ENCODE results near the gene SMAD2. TPM values are rescaled to one million over a fixed set of nuclear protein-coding genes. Genes with fewer than 3 reads are reported as not detected.

Gene SMAD2
- polyA plus RNA-seq, 1 donor (not counting 4 experiments of a cell fraction or from before 2014, with no cell fraction given), result 87.1 TPM

DNA sequence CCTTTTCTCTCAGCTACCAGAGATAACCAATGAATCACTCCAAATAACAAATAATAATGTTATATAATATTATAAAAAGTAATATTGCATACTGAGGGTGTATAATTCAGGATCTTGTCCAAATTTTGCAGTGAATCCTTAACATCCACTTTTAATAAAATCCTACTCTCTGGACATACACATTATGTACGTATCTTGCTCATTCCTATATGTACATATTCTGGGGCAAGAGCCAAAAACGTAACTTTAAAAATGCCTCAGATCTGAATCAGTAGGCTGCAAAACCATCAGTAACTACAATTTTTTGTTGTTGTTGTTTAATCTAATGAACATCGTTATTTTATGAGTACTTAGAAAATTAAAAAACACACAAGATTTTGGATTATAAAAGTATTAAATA, 65.3 kb downstream of the SMAD2 start:
- no peak for FAIRE-seq
- no peaks in the 10 kb centered on the region for H3K4me1 ChIP-seq (ENCODE audit: control insufficient read depth, extremely low read depth, insufficient read depth, low read length)

DNA sequence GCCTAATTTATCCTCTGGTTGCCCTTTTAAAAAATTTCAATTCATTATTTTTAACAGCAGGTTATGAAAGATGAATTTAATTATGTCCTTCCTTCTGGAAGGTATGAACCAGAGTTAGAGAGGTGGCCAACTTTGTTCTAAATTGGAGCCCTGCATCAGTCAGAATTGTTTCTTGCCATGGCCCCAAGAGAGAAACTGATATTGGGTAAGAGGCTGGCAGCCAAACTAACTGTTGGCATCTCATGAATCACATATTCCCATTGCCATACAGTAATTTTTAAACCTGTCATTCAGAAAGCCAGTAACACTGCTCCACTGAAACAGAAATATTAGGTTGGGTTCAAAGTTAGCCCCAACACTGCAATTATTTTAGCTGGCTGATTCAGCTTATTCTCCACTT, 67.4 kb downstream of the SMAD2 start:
- Histone ChIP-seq H3K9me3 (ENCODE audit: control insufficient read depth, low read depth, low read length) (no peaks in the 10 kb centered on the region), H3K27me3 (ENCODE audit: control insufficient read depth, extremely low read depth, insufficient read depth, low read length) (no peaks in the 10 kb centered on the region), H3K79me2 (ENCODE audit: control insufficient read depth, insufficient read depth, low read length) (no peaks in the 10 kb centered on the region), H4K20me1 (ENCODE audit: control insufficient read depth, extremely low read depth, insufficient read depth, low read length) (no peaks in the 10 kb centered on the region), H3K9ac (ENCODE audit: control insufficient read depth, extremely low read depth, insufficient read depth, low read length) (no peak overlapping the region), H3K4me2 (ENCODE audit: control insufficient read depth, extremely low read depth, insufficient read depth, low read depth, low read length) (no peak overlapping the region), H3K36me3 (ENCODE audit: control insufficient read depth in 2 of 2, extremely low read depth in 1 of 2, insufficient read depth in 2 of 2, low read length in 2 of 2) (peaks cover 3 to 4% of the 10 kb centered on the region in 2 experiments), H3K27ac (ENCODE audit: control insufficient read depth, insufficient read depth, low read length) (no peak overlapping the region), H3K4me3 (ENCODE audit: control insufficient read depth in 2 of 3, extremely low read depth in 1 of 3, insufficient read depth in 2 of 3, low read depth in 1 of 3, low read length in 3 of 3) (no peak overlapping the region), H3K9me1 (ENCODE audit: control insufficient read depth, extremely low read depth, insufficient read depth, low read length) (no peaks in the 10 kb centered on the region), H3K4me1 (ENCODE audit: control insufficient read depth, extremely low read depth, insufficient read depth, low read length) (no peaks in the 10 kb centered on the region), H2AFZ (ENCODE audit: control insufficient read depth, low read length) (no peak overlapping the region)
- TF ChIP-seq CTCF (optimal IDR thresholded peaks at IDR 0.05 in 1 of 3, IDR thresholded peaks at IDR 0.05 in 1 of 3, conservative IDR thresholded peaks at IDR 0.05 in 1 of 3; ENCODE audit: extremely low read depth in 1 of 3, insufficient read depth in 2 of 3, low read length in 3 of 3) (no peak), EZH2 (IDR thresholded peaks at IDR 0.05; ENCODE audit: low read length) (no peak)
- FAIRE-seq (no peak), DNase-seq (ENCODE audit: low read depth, low spot score) (no peak)
- dilution Hi-C loops (cut with MboI; ENCODE audit: extremely low pct_ligation_motif_present, low sequenced_read_pairs), result no loop called here

More for the DNA sequence above, 65.3 kb downstream of the SMAD2 start:
- dilution Hi-C loops (cut with MboI; ENCODE audit: extremely low pct_ligation_motif_present, low sequenced_read_pairs), result no loop called here
- H3K9ac ChIP-seq (ENCODE audit: control insufficient read depth, extremely low read depth, insufficient read depth, low read length), result no peak overlapping the region
- H2AFZ ChIP-seq (ENCODE audit: control insufficient read depth, low read length), result no peak overlapping the region
- H3K36me3 ChIP-seq (ENCODE audit: control insufficient read depth in 2 of 2, extremely low read depth in 1 of 2, insufficient read depth in 2 of 2, low read length in 2 of 2), result peaks cover 3 to 5% of the 10 kb centered on the region in 2 experiments
- no peaks in the 10 kb centered on the region for H3K27me3 ChIP-seq (ENCODE audit: control insufficient read depth, extremely low read depth, insufficient read depth, low read length)
- no peak overlapping the region for H3K4me3 ChIP-seq (ENCODE audit: control insufficient read depth in 2 of 3, extremely low read depth in 1 of 3, insufficient read depth in 2 of 3, low read depth in 1 of 3, low read length in 3 of 3)
- H3K9me3 ChIP-seq (ENCODE audit: control insufficient read depth, low read depth, low read length), result no peaks in the 10 kb centered on the region
- no peaks in the 10 kb centered on the region for H4K20me1 ChIP-seq (ENCODE audit: control insufficient read depth, extremely low read depth, insufficient read depth, low read length)
- no peak overlapping the region for H3K4me2 ChIP-seq (ENCODE audit: control insufficient read depth, extremely low read depth, insufficient read depth, low read depth, low read length)
- no peak for DNase-seq (ENCODE audit: low read depth, low spot score)
- no peak overlapping the region for H3K27ac ChIP-seq (ENCODE audit: control insufficient read depth, insufficient read depth, low read length)
- no peaks in the 10 kb centered on the region for H3K79me2 ChIP-seq (ENCODE audit: control insufficient read depth, insufficient read depth, low read length)
- TF ChIP-seq CTCF (optimal IDR thresholded peaks at IDR 0.05 in 1 of 3, IDR thresholded peaks at IDR 0.05 in 1 of 3, conservative IDR thresholded peaks at IDR 0.05 in 1 of 3; ENCODE audit: extremely low read depth in 1 of 3, insufficient read depth in 2 of 3, low read length in 3 of 3), result no peak
- no peak for TF ChIP-seq EZH2 (IDR thresholded peaks at IDR 0.05; ENCODE audit: low read length)
- no peaks in the 10 kb centered on the region for H3K9me1 ChIP-seq (ENCODE audit: control insufficient read depth, extremely low read depth, insufficient read depth, low read length)
